Smooth muscle cell of the brain vasculature (primary cell): Measurements from ENCODE around the gene SIPA1.
"Not testable (repeated sequence)": the region's sequence is repeated elsewhere in the genome, so short reads cannot be mapped to it uniquely, and the experiment has no call there.

ENCODE experiments used
- DNase-seq: peaks from one replicate; pipeline ENCODE4 v3.0.0-alpha.2; 2012; ENCODE audit warnings: low read depth, low spot score

The SIPA1 gene

GRCh38 chr11:65623177-65623576 is 14.7 kb upstream of the SIPA1 start:
- no peak for DNase-seq

GRCh38 chr11:65623852-65624616 is 13.9 kb upstream of the SIPA1 start:
- no peak for DNase-seq

- no peak for DNase-seq
These were observed 12.8 kb upstream of the SIPA1 start for GRCh38 chr11:65624931-65625627.

GRCh38 chr11:65625628-65626342 is 12.1 kb upstream of the SIPA1 start:
- DNase-seq, result no peak

GRCh38 chr11:65627202-65627601 is 10.7 kb upstream of the SIPA1 start:
- DNase-seq, result no peak

- DNase-seq, result no peak
These were observed 8.3 kb upstream of the SIPA1 start for GRCh38 chr11:65629579-65629978.

- no peak for DNase-seq
These were observed 7.7 kb upstream of the SIPA1 start for GRCh38 chr11:65630215-65630614.

GRCh38 chr11:65633390-65634108 is 4.4 kb upstream of the SIPA1 start:
- DNase-seq, result no peak

- DNase-seq, result no peak
These were observed 3.8 kb upstream of the SIPA1 start for GRCh38 chr11:65634109-65634436.

GRCh38 chr11:65634440-65634839 is 3.5 kb upstream of the SIPA1 start:
- DNase-seq, result no peak

GRCh38 chr11:65634905-65635731 is 2.8 kb upstream of the SIPA1 start:
- DNase-seq, result no peak

GRCh38 chr11:65636108-65637031 is 1.5 kb upstream of the SIPA1 start:
- no peak for DNase-seq

GRCh38 chr11:65637032-65637557 is 806 bp upstream of the SIPA1 start:
- no peak for DNase-seq

- not testable (repeated sequence) for DNase-seq
These were observed 1.3 kb downstream of the SIPA1 start for GRCh38 chr11:65639228-65639597.

- DNase-seq, result no peak
These were observed 2.0 kb downstream of the SIPA1 start for GRCh38 chr11:65639623-65640482.

GRCh38 chr11:65640483-65641296 is 2.8 kb downstream of the SIPA1 start:
- DNase-seq, result no peak

- no peak for DNase-seq
These were observed 3.6 kb downstream of the SIPA1 start for GRCh38 chr11:65641297-65642013.
